KG1 (cell line): ENCODE data around the gene MFSD12.
"Not testable (repeated sequence)": the region's sequence is repeated elsewhere in the genome, so short reads cannot be mapped to it uniquely, and the experiment has no call there.

Experiments used
- DNase-seq: peaks from one replicate; lab custom pipeline; 2025; lab: John Stamatoyannopoulos, UW

MFSD12 gene

DNA sequence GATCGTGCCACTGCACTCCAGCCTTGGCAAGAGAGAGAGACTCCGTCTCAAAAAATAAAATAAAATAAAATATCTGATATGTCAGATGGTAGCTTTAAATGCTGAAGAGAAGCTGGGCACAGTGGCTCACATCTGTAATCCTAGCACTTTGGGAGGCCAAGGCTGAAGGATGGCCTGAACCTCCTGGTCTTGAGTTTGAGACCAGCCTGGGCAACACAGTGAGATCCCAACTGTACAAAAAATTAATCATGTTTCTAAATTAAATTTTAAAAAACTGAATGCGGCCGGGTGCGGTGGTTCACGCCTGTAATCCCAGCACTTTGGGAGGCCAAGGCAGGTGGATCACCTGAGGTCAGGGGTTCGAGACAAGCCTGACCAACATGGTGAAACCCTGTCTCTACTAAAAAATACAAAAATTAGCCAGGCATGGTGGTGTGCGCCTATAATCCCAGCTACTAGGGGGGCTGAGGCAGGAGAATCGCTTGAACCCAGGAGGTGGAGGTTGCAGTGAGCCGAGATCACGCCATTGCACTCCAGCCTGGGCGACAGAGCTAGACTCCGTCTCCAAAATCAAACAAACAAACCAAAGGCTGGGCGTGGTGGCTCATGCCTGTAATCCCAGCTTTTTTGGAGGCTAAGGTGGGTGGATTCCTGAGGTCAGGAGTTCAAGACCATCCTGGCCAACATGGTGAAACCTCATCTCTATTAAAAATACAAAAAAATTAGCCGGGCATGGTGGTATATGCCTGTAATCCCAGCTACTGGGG, 26.8 kb upstream of the MFSD12 start:
- not testable (repeated sequence) for DNase-seq

DNA sequence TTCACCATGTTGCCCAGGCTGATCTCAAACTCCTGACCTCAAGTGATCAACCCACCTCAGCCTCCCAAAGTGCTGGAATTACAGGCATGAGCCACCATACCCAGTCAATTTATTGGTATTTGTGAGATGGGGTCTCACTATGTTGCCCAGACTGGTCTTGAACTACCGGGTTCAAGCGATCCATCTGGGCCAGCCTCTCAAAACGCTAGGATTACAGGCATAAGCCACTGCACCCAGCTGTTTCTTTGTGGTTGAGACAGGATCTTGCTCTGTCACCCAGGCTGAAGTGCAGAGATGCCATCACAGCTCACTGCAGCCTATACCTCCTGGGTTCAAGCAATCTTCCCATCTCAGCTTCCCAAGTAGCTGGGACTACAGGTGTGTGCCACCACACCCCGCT, 24.4 kb upstream of the MFSD12 start:
- DNase-seq, result not testable (repeated sequence)

DNA sequence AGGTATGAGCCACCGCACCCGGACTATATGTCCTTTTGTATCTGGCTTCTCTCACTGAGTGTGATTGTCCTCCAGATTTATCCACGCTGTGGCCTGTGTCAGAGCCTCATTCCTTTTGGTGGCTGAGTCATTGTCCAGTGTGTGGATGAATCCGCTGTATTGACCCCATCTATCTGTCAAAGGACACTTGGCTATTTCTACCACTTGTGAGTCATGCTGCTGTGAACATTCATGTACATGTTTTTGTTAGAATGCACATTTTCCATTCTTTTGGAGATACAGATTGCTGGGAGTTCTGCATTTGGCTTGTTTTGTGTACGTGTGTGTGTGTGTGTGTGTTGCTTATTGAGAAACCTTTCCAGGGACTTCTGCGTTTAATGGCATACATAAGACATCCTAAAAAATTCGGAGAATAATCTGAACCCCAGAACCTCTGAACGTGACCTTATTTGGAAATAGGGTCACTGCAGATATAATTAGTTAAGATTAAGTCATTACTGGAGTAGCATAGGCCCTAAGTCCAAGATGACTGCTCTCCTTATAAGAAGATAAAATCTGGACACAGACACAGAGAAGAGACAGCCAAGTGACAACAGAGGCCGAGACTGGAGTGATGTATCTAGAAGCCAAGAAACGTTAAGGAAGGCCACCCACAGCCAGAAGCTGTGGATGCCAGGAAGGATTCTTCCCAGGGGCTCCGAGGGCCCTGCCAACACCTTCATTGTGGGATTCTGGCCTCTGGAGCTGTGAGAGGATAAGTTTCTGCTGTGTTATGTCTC, 23.0 kb upstream of the MFSD12 start:
- DNase-seq, result no peak

GRCh38 chr19:3578390-3578789, 21.0 kb upstream of the MFSD12 start:
- no peak for DNase-seq

- no peak for DNase-seq
Observed at GRCh38 chr19:3577723-3578344, 20.4 kb upstream of the MFSD12 start.

DNA sequence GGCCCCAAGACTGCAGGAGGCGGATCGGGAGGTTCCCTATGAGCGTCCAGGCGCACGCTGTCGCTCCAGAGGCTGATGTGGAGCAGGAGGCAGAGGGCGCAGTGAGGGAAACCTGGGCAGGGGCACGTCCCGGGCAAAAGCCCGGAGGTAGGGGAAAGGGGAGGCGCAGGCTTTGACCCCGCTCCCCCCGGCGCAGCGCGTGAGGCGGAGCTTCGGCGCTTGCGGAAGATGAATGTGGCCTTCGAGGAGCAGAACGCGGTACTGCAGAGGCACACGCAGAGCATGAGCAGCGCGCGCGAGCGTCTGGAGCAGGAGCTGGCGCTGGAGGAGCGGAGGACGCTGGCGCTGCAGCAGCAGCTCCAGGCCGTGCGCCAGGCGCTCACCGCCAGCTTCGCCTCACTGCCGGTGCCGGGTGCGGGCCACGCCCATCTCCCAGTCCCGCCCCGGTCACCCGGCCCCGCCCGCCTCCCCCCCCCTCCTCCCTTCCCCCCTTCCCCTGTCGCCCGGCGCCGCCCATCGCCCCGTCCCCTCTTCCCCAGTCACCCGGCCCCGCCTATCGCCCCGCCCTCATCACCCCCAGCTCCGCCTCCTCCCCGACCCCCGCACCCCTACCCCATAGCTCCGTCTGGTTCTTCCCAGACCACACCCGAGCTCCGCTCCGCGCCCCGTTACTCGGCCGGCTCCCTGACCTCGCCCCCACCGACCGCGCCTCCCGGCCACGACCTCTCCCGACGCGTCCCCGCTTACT, 19.5 kb upstream of the MFSD12 start:
- DNase-seq, result no peak

DNA sequence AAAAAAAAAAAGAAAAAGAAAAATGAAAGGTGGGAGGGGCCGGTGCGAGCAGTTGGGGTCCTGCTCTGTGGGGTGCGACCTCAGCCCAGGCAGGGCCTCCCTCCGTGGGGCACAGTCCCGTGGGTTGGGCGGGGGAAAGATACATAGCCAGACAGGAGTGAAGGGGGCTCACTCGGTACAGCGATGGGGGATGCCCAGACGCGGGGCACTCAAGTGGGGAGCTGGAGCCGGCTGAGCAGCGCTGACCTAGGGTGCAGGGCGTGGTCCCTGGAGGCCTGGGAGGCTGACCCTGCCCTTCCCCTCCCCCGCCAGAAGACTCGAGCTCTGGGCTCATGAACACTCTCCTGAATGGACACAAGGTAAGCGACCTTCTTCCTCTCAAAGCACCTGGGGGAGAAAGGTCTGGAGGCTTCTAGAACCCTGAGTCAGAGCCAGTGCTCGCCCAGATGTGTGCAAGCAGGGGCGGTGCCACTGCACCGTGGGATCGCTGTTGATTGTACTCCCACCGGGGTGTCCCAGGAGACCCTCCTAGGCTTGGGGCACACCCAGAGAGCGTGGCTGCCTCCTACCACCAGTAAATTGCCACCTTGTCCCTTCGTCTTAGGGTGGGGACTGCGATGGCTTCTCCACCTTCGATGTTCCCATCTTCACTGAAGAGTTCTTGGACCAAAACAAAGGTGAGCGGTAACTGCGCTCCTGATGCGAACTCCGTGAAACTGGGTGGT, 18.7 kb upstream of the MFSD12 start:
- DNase-seq, result no peak

DNA sequence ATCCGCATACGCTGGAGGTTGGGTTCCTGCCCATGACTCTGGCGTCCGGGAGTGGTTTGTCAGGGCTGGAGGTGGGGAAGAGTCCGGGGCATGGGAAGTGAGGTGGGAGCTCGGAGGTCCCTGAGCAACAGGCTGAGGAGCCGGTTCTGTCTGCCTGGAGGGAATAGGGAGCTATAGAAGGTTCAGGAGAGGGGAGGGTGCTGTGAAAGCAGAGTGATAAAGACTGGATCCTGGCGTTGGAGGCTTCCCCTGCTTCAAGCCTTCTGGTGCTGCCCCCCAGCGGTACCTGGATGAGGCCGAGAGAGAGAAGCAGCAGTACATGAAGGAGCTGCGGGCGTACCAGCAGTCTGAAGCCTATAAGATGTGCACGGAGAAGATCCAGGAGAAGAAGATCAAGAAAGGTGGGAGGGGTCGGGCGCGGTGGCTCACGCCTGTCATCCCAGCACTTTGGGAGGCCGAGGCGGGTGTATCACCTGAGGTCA, 17.9 kb upstream of the MFSD12 start:
- DNase-seq, result no peak

DNA sequence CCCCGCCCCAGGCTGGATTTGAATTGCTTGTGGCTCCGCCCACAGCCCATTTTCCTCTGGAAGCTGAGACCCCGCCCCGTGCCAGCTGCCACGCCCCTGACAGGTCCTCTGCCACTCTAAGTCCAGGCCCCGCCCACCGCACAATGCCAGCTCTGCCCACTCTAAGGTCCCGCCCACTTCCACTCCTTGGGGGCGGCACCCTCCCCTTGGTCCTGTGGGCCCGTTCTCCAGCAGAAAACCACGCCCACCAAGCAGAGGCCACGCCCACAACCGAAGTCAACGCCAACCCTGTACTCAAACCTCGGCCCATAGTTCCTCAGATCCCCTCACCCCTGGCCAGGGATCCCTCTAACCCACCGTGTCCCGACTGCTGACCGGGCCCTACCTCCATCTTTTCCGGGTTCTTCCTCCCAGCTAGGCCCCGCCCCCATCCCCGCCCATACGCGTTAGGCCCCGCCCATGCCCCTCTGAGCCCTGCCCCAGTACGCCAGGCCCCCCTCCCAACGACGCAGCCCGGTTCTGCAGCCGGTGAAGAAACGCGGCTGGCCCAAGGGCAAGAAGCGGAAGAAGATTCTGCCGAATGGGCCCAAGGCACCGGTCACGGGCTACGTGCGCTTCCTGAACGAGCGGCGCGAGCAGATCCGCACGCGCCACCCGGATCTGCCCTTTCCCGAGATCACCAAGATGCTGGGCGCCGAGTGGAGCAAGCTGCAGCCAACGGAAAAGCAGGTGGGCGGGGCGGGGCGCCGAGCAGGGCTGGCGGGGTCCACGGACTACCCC, 16.7 kb upstream of the MFSD12 start:
- peak; percentile 58 for DNase-seq

DNA sequence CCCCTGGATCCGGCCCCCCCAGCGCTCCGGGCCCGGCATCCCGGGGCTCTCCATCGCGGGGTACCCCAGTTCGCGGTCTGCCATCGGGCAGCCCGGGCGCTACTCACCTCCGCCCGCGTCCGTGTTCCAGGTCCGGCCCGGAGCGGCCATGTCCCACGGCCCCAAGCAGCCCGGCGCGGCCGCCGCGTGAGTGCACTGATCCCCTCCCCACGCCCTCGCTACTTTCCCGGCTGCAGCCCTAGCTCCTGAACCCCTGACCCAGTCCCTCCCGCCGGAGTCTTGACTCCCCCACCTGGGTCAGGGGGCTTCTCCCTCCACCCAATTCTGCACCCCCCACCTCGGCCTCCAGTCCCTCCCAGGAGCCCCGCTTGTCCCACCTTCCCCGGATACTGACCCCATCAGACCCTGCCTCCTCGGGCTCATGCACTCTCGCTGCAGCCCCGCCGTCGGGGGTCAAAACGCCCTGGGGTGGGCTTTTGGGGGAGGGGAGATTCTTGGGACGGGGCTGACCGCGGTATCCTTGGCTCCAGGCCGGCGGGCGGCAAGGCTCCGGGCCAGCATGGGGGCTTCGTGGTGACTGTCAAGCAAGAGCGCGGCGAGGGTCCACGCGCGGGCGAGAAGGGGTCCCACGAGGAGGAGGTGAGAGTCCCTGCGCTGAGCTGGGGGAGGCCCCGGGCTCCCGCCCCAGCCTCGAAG, 15.9 kb upstream of the MFSD12 start:
- no peak for DNase-seq

DNA sequence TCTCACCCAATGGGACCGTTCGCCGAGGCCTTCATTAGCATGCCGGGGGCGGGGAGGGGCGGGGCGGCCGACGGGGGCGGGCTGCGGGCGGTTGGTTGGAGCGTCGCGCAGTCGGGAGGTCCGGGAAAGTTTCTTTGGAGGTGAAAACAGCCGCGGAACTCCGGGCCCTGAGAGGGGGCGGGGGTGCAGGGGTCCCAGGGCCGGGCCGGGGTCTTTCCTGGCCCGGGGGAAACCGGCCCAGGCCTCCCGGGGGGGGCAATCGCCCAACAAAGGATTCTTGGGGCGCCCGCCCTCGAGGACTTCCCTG, 15.4 kb upstream of the MFSD12 start, which contains the start of gene HMG20B:
HMG20B (plus strand) TSS at position 90 of the 307 bp plus-strand sequence. CDS start 366 bp downstream, outside the sequence.
- no peak for DNase-seq

DNA sequence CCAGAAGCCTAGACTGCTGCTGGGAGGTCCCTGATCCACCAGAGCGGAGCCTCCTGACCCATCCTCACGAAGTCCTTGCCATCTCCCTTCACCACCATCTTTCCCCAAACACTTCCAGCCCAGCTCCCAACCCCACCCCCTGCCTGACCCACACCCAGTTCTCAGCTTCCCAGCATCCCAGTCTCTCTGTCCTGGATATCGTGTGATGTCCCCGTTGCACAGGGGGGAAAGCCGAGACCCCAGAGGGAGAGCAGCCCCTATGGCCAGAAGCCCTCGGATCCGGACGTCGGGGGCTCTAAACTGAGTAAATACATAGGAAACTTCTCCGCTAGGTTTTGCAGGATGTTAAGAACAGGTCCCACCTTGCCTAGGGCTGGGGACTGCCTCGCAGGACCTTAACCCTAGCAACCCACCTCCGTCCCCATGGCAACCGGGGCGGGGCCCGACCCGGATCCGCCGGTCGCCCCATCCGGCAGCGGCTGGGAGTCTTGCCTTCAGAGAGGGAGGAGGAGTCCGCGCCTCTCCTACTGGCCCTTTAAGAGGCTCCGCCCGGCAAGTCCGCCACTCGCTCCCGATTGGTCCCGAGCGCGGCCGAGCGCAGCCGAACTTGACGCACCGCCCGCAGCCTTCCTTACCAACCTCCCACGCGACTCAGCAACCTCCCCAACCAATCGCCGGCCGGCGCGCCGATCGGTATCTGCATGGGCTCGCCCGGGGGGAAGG, 14.9 kb upstream of the MFSD12 start:
- peak; percentile 91 for DNase-seq

GRCh38 chr19:3570606-3571011, 13.2 kb upstream of the MFSD12 start:
- DNase-seq, result no peak

DNA sequence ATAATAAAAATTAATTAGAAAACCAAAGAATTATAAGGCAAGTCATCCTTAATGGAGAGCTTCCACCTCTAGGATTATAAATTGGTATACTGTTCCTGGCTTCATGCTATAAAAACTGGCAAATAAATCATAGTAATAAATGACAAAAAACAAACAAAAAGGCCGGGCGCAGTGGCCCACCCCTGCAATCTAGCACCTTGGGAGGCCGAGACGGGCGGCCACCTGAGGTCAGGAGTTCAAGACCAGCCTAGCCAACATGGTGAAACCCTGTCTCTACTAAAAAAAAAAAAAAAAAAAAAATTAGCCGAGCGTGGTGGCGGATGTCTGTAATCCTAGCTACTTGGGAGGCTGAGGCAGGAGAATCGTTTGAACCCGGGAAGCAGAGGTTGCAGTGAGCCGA, 12.7 kb upstream of the MFSD12 start:
- not testable (repeated sequence) for DNase-seq

DNA sequence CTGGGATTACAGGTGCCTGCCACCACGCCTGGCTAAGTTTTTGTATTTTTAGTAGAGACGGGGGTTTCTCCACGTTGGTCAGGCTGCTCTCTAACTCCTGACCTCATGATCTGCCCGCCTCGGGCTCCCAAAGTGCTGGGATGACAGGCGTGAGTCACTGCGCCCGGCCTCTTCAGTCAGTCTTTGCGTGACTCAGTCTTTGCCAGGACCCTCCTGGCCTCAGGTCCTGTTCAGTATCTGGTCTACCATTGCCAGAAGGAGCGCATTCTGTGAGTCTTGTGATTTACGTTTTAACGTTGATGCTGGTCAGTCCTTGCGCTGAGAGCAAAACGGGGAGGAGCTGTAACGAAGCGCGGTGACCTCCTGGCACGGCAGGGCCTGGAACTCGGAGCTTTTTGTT, 7.8 kb upstream of the MFSD12 start:
- no peak for DNase-seq

DNA sequence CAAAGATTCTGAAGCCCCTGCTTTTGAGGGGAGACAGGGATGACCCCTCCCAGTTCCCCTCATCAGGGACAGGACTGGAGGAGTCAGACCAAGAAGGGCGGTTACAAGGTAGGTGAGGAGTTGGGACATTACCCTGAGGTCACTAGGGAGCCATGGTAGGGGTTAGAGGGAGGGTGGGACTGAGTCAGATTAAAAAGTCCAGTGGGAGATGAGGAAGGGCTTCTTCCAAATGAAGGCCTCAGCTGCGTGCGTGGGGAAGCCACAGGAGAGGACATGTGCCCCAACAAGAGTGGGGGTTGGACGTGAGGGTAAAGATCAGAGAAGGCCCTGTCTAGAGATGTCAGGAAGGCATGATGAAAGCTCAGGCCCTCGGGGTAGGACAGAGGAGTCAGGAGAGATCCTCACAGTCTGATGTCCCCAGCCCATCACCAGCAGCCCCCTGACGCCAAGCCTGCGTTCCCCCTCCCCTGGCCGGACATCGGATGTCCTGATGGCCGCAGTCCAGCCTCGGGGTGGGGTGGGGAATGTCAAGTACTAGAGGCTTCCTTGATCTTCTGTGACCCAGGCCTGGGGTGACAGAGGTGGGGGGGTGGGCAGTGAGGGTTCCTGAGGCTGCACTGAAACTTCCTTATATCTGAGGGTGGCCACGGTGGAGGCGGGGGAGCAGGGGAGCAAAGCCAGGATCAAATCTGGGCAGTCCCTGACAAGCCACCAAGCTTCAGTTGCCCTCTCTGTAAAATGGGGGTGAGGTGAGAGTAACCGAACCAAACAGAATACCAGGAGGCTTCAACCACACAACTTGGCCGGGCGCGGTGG, 6.5 kb upstream of the MFSD12 start:
- no peak for DNase-seq

DNA sequence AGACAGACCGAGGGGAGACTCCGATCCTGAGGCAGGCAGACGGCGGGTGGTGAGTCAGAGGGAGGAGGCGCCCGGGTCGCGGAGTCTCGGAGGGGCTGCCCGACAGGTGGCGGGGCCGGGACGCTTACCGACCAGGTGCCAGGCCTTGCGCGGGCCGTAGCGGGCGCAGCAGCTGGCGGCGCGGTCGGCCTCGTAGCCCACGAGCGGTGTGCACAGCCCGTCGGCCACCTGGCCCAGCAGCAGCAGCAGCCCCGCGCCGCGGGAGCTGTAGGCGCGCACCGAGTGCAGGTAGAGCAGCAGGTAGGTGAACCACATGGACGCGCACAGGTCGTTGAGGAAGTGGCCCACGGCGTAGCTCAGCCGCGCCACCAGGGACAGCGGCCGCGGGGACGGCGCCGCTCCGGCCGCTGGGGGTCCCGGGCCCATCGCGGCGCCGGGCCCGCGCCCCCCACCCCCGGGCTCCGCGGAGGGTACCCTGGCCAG, 367 bp downstream of the MFSD12 start:
- DNase-seq, result no peak

- no peak for DNase-seq
Observed at GRCh38 chr19:3556423-3556977, 886 bp downstream of the MFSD12 start.
